Bronchial epithelial cell (primary cell): ENCODE data around the gene RAD51B. TPM values are rescaled to one million over a fixed set of nuclear protein-coding genes. Genes with fewer than 3 reads are reported as not detected.
A peak's percentile ranks its signal among the peaks of the same experiment; 100 is the strongest.

ENCODE experiments used
- DNase-seq: peaks from one replicate; pipeline ENCODE4 v3.0.0-alpha.2; 2010; ENCODE audit warnings: low read depth
- FAIRE-seq: peaks from 2 replicates; lab custom pipeline; 2011; peaks lifted over from hg19 to GRCh38; lab: Jason Lieb, UNC
- H3K27me3 ChIP-seq: 2 replicates; pipeline ENCODE4 v1.5.1; 2011; ENCODE audit warnings: low read length; ENCODE audit not compliant: control insufficient read depth, insufficient read depth
- H3K36me3 ChIP-seq: 2 replicates; pipeline ENCODE4 v1.5.1; 2011; ENCODE audit warnings: low read length; ENCODE audit not compliant: control insufficient read depth, insufficient read depth
- H3K4me3 ChIP-seq: 2 replicates; pipeline ENCODE4 v1.5.1; 2011; ENCODE audit warnings: mild to moderate bottlenecking, low read depth, low read length, control low read depth
- total RNA-seq: library from RNA; depleted of rRNA; stranded (reverse); fragments of >200 nt; gene quantifications from 2 replicates; pipeline ENCODE4 v1.2.1, GENCODE V29; 2014
- TF ChIP-seq, protein P1 (sequence below): IDR thresholded peaks from 2 replicates; pipeline ENCODE4 v1.5.1; 2011; ENCODE audit warnings: mild to moderate bottlenecking, moderate library complexity, low read length, control low read depth, inconsistent platforms; ENCODE audit not compliant: insufficient read depth, severe bottlenecking

RAD51B gene
- total RNA-seq, 1 donor from 2014 or later: 12.1 TPM

DNA sequence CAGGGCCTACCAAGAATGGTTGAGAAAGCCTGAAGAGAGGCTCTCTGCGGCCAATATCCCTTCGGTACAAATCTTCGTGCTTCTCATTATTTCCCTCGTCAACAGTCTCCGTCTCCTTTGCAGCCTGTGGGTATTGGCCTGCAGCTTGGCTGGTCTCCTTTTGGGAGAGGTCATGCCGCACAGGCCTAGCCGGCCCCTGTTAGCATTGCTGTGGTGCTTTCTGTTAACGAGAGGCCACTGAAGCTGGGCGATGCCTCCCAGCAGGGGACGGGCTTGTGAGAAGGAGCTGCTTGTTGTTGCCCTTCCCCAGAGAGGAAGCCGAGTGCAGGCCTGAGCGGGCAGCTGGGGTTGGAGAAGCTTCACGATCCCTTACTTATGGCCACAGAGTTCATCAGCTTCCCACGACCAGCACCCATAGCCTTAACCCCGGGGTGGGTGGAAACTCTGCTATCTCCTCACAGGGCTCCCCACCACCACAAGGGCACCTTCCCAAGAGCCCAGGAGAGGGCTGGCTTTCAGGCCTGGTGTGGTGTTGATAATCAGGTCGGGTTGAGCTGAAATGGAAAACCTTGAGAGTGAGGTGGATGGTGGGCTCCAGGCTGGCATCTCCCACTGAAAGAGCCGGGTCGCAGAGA is 744.7 kb downstream of the RAD51B start:
- H3K36me3 ChIP-seq: no peaks in the 10 kb centered on the region
- H3K27me3 ChIP-seq: no peaks in the 10 kb centered on the region
- H3K4me3 ChIP-seq: no peak overlapping the region
- no peak for DNase-seq
- TF ChIP-seq, protein P1, sequence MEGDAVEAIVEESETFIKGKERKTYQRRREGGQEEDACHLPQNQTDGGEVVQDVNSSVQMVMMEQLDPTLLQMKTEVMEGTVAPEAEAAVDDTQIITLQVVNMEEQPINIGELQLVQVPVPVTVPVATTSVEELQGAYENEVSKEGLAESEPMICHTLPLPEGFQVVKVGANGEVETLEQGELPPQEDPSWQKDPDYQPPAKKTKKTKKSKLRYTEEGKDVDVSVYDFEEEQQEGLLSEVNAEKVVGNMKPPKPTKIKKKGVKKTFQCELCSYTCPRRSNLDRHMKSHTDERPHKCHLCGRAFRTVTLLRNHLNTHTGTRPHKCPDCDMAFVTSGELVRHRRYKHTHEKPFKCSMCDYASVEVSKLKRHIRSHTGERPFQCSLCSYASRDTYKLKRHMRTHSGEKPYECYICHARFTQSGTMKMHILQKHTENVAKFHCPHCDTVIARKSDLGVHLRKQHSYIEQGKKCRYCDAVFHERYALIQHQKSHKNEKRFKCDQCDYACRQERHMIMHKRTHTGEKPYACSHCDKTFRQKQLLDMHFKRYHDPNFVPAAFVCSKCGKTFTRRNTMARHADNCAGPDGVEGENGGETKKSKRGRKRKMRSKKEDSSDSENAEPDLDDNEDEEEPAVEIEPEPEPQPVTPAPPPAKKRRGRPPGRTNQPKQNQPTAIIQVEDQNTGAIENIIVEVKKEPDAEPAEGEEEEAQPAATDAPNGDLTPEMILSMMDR: no peak
- no peak for FAIRE-seq

DNA sequence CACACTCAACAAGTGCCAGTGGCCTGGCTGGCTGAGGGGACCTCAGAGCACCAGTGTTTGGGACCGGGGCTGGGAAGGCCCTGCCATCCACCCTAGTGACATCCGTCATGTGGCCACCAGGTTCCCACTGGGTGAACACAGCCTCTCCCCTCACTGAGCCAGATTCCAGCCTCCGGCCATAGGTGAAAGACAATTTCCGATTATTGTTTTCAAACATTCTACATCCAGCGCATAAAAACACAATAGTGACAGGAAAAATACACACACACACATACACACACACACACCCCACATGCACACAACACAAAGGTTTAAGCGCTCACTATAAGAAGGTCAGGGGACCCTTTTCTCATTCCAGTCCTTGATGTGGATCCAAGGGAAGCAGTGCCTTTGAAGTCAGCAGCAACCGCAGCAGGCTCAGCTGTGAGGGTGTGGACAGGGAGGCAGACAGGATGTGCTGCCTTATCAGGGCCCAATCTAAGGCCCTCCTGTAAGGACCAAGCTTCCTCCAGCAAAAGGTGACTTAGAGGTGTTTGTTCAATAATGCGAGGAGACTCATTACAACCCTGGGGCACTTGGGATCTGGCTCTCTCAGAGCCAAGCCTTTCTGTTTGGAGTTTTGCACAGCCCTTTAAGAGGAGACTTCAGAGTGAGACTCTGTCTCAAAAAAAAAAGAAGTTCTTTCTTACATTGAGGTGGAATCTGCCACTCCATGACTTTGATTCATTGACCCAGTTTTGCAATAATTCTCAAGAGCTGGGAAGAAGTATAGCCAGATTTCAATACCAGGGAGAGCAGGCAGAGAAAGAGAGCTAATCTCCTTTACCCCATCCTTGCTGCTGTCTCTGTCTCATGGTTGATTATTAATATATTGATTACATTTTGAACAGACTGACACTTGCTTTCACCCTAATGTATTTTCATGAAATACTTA is 745.5 kb downstream of the RAD51B start:
- no peak overlapping the region for H3K4me3 ChIP-seq
- TF ChIP-seq, protein P1: no peak
- no peaks in the 10 kb centered on the region for H3K27me3 ChIP-seq
- no peaks in the 10 kb centered on the region for H3K36me3 ChIP-seq
- FAIRE-seq: no peak
- no peak for DNase-seq

DNA sequence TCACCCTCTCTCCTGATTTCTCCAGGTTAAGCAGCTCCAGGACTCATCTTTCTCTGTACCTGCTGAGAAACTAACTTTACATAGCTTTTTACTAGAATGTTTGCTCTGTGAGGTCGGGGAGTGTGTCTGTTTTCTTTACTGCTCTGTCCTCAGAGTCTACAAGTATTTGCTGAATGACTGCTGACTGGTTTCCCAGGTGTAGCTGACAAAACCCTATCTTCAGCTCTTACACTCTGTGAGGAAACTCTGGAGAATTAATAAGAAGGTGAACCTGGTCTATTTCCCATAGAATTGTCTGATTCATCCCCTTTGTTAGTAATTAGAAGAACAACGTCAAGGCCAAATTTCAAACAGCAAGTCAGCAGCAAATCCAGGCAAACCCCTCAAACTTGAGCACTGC is 746.5 kb downstream of the RAD51B start:
- DNase-seq (peak; percentile 65), FAIRE-seq (no peak)
- no peak overlapping the region for H3K4me3 ChIP-seq
- no peaks in the 10 kb centered on the region for H3K27me3 ChIP-seq
- H3K36me3 ChIP-seq: no peaks in the 10 kb centered on the region
- TF ChIP-seq, protein P1: no peak

DNA sequence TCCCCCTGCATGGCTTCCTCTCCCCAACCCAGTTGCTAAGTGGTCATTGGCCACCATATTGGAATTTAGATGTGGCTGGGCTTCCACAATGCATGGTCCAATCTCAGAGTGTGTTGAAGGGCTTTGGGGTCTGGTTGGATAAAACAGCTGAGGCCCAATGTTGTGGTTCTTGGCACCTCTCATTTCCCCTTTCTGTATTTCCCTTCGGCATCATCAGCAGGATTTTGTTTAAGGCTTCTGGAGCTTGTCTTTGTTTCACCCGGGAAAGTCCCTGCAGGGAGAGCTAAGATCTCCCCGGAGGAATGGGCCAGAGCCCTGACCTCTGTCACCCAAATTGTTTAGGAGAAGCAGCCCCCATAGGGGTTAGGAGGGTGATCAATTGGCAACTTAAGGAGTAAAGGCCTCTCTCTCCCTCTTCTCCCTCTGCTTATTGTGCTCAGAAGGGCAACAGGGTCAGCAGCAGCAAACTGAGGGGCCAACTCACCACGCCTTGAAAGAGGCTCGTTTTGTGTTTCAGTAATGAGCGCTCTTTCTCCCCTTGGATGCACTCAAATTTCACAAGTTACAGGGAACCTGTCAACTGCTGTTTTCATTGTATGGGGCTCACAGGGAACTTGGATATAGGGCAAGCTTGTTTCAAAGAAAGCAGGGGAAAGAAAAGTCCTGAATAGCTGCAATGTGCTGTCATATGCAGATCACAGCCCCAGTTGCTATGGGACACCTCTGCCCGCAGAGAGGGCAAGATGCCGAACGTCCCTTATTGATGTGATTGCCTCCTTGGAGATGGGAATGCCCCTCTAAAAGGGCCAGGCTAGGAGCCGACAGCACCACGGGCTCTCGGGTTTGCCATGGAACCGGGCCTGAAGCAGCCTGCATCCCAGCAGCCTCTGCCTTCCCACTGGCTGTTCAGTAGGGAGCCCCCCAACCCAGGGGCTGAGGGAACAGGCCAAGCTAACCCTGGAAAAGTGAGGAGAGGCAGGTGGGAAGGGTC is 749.6 kb downstream of the RAD51B start:
- FAIRE-seq (no peak), DNase-seq (no peak)
- TF ChIP-seq, protein P1: no peak
- no peaks in the 10 kb centered on the region for H3K36me3 ChIP-seq
- no peak overlapping the region for H3K4me3 ChIP-seq
- H3K27me3 ChIP-seq: no peaks in the 10 kb centered on the region

DNA sequence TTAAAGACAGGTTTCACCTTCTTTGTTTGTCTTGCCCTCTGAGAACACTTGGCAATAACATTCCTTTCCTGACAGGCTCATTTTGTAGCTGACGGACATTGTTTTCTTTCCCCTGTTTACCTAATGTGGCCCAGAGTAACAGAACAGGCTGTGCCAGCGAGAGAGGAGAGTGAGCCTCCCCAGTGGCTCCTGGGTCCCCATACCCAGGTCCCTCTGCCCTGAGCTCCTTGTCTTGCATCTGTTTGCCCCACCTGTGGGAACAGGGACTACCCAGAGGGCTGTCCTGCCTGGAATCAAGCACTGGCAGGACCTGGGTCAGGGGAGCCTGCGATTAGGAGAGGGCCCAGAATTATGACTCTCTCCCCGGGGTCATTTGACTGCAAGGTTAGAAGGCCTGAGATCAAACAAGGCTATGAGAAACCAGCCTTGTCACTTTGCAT is 750.4 kb downstream of the RAD51B start:
- no peak for DNase-seq
- H3K4me3 ChIP-seq: no peak overlapping the region
- no peaks in the 10 kb centered on the region for H3K36me3 ChIP-seq
- FAIRE-seq: no peak
- TF ChIP-seq, protein P1: no peak
- no peaks in the 10 kb centered on the region for H3K27me3 ChIP-seq
